GM21529 (cell line): ENCODE results near the gene C11orf42.
A peak's percentile ranks its signal among the peaks of the same experiment; 100 is the strongest.
"Not testable (repeated sequence)": the region's sequence is repeated elsewhere in the genome, so short reads cannot be mapped to it uniquely, and the experiment has no call there.

Experiments
- ATAC-seq: cut with Tn5 transposase; IDR thresholded peaks from one replicate; pipeline ENCODE4 v1.9.1; 2021; ENCODE audit not compliant: unreplicated experiment

C11orf42 gene

GRCh38 chr11:6219359-6219758, 14.0 kb downstream of the C11orf42 start:
- ATAC-seq = no peak

DNA sequence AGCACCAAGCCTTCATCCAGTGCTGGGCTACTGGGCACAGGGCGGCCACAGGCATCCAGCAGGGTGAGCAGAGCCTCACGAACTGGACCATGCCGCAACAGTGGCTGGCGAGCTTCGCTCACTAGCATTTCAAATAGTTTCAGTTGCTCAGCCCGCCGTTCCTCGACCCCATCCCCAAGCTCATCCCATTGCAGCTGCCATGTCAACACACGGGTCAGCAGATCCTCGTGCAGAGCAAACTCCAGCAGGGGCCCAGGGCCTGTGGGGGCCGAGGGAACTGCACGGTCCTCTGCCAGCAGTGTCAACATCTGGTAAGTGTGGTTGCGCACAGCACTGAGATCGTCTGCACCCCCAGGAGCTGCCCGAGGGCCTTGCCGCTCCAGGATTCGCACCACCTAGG, 18.5 kb downstream of the C11orf42 start:
- no peak for ATAC-seq

GRCh38 chr11:6224421-6224820, 19.1 kb downstream of the C11orf42 start:
- no peak for ATAC-seq

- no peak for ATAC-seq
Measured at GRCh38 chr11:6225024-6225423, 19.7 kb downstream of the C11orf42 start.

DNA sequence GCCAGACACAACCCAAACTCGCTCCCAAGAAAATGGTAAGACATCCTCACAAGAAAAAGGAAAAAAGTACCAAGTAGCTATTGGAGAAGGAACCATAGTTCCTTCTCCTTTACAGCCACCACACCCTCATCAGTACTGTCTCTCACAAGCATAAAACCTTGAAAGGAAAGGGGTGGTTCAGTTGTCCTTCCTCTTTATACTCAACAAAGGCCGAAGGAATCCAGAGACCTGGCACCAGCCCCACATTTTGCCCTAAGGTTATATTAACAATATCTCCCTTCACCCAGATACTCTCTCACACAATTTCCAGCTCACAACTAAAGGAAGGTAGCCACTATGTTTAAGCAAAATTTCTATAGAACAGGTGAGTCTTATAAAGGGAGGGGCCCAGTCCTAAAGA, 20.5 kb downstream of the C11orf42 start:
- no peak for ATAC-seq

DNA sequence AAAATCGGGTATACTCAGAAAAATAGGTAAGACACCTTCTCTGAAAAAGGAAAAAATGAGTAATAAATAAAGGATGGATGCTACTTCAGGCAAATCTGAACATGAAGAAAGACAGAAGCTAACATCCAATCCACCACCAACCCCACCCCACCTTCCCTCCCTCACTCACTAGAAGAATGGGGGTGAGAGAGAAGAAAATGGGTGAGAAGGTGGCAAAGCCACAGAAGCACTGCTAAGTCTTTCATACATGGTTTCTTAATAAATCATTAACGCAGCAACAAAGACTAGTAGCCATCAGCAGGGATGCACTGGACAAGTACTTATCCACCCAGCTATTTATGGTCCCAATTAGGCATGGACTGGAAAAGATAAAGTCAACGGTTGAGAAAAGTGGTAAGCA, 23.2 kb downstream of the C11orf42 start:
- no peak for ATAC-seq

DNA sequence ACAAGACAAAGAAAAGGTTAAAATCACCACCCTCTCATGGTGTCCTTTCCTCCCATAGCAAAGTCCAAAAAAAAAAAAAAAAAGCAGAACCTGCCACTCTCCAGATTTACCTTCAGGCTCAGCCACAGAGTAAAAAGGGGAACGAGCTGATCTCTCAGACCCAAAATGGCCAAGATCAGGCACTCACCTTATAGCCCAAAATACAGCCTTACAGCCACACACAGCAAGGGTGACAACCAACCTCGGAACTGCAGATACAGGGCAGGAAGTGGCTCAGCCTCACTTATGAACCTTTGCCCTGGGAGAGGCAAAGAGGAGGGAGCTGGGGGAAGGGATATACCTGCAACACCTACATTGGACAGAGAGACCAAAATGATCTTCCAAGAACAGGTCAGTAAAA, 24.6 kb downstream of the C11orf42 start:
- ATAC-seq = no peak

DNA sequence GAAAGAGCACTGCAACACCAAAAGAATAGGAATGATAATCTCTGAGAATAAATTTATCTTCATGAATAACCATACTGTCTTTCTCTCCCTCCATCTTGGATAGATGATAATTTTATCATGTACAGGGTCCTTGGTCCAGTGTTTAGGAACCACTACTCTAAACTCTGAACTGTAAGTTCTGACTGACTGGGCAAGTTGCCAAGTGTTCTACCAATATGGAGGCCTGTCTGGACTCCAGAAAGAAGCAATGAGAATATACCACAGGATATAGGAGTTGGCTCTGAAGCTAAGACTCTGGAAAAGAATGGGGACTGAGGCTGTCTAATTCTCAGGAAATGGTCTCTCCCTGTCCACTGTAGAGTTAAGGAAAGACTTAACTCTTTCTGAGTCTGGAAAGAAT, 27.5 kb downstream of the C11orf42 start:
- no peak for ATAC-seq

DNA sequence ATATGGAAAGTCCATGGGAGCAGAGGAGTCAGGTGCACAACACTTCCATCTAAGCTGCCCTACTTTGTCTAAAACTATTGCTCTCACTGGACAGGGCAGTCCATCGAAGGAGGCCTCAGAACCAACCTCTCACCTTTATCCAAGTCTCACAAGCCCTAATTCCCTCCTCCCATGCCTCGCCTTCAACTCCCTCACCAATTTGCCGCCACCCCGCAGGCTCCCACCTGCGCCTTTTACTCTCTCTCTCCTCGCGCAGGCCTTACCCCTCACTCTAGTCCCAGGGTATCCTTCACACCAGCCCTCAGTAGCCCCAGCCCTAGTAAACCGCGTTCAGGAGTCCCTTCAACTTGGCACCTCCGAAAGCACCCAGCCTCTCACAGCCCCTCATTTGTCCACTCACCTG, 28.6 kb downstream of the C11orf42 start:
- no peak for ATAC-seq

DNA sequence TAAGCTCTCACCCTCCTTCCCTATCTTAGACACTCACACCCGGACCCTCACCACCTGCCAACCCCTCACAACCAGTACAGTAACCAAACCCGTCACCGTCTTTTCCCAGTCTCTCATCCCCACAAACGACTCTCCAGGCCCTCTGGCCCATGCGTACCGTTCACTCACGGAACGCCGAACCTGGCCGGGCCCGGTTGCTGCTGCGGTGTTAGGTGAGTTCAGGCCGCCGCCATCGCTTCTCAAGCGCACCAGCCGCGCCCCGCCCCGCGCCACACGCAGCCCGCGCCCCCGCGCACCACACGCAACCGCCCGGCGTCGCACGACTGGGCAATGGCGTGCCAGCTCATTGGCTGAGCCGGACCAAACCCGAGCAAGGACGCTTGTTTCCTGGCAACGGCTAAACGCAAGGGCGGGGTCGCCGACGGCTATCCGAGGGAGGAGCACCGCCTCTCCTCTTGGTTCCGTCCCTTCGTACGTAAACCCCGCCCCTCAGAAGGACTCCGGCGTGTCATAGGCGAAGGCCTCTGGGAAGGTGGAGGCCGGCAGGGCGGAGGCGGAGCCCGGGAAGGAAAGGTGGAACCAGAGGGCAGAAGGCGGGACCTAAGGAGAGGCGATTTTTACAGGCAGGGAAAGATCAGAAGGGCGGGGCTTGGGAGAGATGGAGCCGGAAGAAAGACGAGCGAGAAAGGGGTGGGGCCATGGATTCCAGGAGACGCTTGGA, 29.2 kb downstream of the C11orf42 start, which contains the start of gene FHIP1B:
Gene FHIP1B (minus strand): TSS at position 250 of the 721 bp plus-strand sequence. CDS start 10,120 bp downstream, outside the sequence.
- peak; percentile 95 for ATAC-seq

DNA sequence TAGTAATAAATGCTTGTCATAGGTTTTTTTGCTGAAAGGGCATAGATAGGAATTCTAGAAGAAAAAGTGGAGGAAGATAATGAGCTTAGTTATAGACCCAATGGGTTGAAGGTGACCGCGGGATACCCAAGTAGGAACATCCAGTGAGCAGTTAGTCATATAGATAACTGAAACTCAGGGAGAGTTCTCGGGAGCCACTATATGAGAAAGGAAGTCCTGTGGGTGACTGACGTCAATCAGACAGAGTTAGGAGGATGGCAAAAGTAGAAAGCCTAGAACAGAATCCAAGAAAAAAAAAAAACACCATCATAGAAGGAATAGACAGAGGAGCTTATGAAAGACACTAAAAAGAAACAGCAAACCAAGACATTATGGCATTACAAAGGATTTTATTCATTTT, 31.9 kb downstream of the C11orf42 start:
- ATAC-seq = no peak

DNA sequence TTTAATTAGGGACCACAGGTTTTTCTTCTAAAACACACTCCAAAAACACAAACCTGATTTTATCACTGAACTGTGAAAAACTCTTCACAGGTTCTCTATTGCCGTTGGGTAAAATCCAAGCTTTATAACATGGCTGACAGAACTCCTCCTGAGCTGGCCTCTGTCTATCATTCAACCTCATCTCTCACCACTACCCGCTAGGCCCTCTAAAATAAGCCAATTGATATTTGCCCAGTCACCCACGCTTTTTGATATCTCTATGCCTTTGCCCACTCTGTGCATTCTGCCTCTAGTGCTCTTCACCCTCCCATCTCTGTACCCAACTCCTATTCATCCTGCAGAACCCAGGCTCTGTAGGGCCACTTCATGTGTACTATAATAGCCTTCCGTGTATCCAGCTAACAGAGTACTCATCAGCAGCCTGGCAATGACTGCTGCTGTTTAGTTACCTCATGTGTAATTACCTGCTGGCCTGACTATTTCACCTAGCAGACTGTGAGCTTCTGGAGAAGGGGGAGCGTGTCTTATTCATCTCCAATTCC, 32.5 kb downstream of the C11orf42 start:
- ATAC-seq = no peak

DNA sequence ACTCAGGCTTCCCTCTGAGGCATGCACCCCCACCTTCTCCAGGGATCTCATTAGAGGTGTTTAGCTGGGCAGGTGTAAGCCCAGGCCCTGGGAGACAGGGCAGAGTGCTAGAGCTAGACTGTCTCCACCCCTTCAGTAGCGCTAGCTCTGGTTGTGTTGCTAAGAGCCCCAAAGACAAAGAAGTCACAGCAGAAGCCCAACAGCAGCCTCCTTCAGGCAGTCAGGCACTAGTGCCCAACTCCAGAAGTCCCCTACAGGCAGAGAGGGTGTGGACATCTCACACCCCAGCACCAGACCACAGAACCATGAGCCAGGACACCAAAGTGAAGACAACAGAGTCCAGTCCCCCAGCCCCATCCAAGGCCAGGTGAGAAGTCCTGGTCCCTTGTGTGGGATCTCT, 33.5 kb downstream of the C11orf42 start, which contains the start of gene CNGA4:
Gene CNGA4 (plus strand): TSS at position 188 of the 400 bp plus-strand sequence. CDS start 118 bp downstream, at position 306.
- ATAC-seq = no peak

- no peak for ATAC-seq
Measured at GRCh38 chr11:6240139-6240538, 34.8 kb downstream of the C11orf42 start.

- no peak for ATAC-seq
Measured at GRCh38 chr11:6240781-6241180, 35.4 kb downstream of the C11orf42 start.

GRCh38 chr11:6241316-6241715, 36.0 kb downstream of the C11orf42 start:
- ATAC-seq = no peak

DNA sequence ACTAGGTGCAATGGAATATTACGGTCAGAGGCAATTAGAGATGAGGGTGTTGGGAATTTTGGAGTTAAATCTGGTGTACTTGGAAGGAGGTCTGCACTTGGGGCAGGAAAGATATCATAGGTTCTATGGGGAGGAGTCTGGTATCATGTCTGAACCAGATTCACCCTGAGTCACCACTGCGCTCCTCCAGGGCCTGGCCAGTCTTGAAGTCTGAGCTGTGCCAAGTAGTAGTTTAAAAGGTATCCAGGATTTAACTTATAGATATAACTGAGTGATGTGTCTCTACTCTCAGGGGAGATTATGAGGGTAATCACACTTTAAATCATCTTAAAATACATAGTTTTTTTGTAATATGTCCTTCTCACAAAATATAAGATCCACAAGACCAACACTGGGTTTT, 40.2 kb downstream of the C11orf42 start:
- no peak for ATAC-seq

DNA sequence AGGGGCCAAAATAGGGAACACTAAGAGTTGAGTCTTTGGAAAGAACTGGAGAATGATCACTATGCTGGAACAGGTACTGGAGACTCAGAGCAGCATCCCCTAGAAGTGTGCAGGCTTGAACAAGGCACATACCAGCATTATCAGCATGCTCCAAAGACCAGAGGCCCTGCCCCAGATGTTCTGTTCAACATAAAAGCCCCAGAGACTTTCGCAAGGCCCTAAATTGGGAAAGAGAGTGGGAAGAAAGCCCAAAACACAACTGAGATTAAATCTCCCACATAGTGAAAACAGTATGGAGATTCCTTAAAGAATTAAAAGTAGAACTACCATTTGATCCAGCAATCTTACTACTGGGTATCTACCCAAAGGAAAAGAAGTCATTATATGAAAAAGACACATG, 42.9 kb downstream of the C11orf42 start:
- no peak for ATAC-seq

DNA sequence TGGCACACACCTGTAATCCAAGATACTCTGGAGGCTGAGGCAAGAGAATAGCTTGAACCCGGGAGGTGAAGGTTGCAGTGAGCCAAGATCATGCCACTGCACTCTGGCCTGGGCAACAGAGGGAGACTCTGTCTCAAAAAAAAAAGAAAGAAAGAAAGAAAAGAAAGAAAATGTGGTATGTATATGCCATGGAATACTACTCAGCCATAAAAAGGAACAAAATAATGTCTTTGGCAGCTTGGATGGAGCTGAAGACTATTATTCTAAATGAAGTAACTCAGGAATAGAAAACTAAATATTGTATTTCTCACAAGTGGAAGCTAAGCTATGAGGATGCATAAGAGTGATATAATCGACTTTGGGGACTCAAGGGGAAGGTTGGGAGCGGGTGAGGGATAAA, 43.5 kb downstream of the C11orf42 start:
- ATAC-seq = not testable (repeated sequence)

- ATAC-seq = no peak
Measured at GRCh38 chr11:6249770-6250555, 44.6 kb downstream of the C11orf42 start.

GRCh38 chr11:6251120-6251733, 45.9 kb downstream of the C11orf42 start:
- ATAC-seq = peak; percentile 61
